GM12878 (cell line): ENCODE results near the gene PLVAP.

Experiments used
- CTCF ChIP-seq, 3 experiments: IDR thresholded peaks in 2 of 3; conservative IDR thresholded peaks in 1 of 3; 2 replicates each; pipeline ENCODE4 v1.5.1; 2011; ENCODE audit warnings: low read depth in 3 of 3, low read length in 3 of 3, mild to moderate bottlenecking in 3 of 3, control low read depth in 2 of 3, moderate library complexity in 2 of 3, inconsistent platforms in 1 of 3, mixed read lengths in 1 of 3; ENCODE audit not compliant: control insufficient read depth in 2 of 3, insufficient read depth in 1 of 3; ENCODE audit errors: extremely low read depth in 1 of 3
- ELK1 ChIP-seq: IDR thresholded peaks from 2 replicates; pipeline ENCODE4 v1.6.1; 2012; ENCODE audit warnings: low read depth, low read length, improper control_type of control experiment
- SIX5 ChIP-seq: IDR thresholded peaks from 2 replicates; pipeline ENCODE4 v1.6.1; 2011; ENCODE audit warnings: mild to moderate bottlenecking, low read depth, low read length, moderate library complexity; ENCODE audit not compliant: severe bottlenecking
- ZNF274 ChIP-seq: IDR thresholded peaks from one replicate; pipeline ENCODE4 v1.8.0; 2011; ENCODE audit not compliant: insufficient read length, insufficient read depth

- TF ChIP-seq CTCF (IDR thresholded peaks at IDR 0.05 in 2 of 3, conservative IDR thresholded peaks at IDR 0.05 in 1 of 3; ENCODE audit: control insufficient read depth in 2 of 3, extremely low read depth in 1 of 3, insufficient read depth in 1 of 3, low read depth in 3 of 3, low read length in 3 of 3) (peak; percentile 24 to 54 (median 30); a peak in 3 of 6 replicates), ELK1 (no peak), SIX5 (no peak), ZNF274 (no peak)
Measured at GRCh38 chr19:17303167-17303939, 73.8 kb downstream of the PLVAP start, which contains the start of gene ABHD8.
